Karpas-422 (cell line): Measurements from ENCODE around the gene OR8B12. TPM values are rescaled to one million over a fixed set of nuclear protein-coding genes. Genes with fewer than 3 reads are reported as not detected.

Experiments used
- DNase-seq: peaks from one replicate; pipeline ENCODE4 v3.0.0-alpha.2; 2015
- H2AFZ ChIP-seq: fragments of 200-600 bp; sonication (generic); 2 replicates; pipeline ENCODE4 v1.6.1; 2014; ENCODE audit warnings: antibody characterized with exemption, low read length, mixed read lengths
- H3K27ac ChIP-seq: fragments of 200-600 bp; sonication (generic); 2 replicates; pipeline ENCODE4 v1.5.1; 2014; ENCODE audit warnings: mild to moderate bottlenecking, low read length, moderate library complexity
- H3K27me3 ChIP-seq: fragments of 200-600 bp; sonication (generic); 2 replicates; pipeline ENCODE4 v1.6.1; 2014; ENCODE audit warnings: low read length, mixed read lengths
- H3K36me3 ChIP-seq: fragments of 200-600 bp; sonication (generic); 2 replicates; pipeline ENCODE4 v1.6.1; 2014; ENCODE audit warnings: low read length, mixed read lengths; ENCODE audit not compliant: insufficient read depth
- H3K4me1 ChIP-seq: fragments of 200-600 bp; sonication (generic); 2 replicates; pipeline ENCODE4 v1.6.1; 2014; ENCODE audit warnings: mild to moderate bottlenecking, low read length, mixed read lengths
- H3K4me2 ChIP-seq: fragments of 200-600 bp; sonication (generic); 2 replicates; pipeline ENCODE4 v1.6.1; 2014; ENCODE audit warnings: low read length, low read depth, mild to moderate bottlenecking; ENCODE audit not compliant: poor library complexity, severe bottlenecking
- H3K4me3 ChIP-seq: fragments of 200-600 bp; sonication (generic); 2 replicates; pipeline ENCODE4 v1.5.1; 2014; ENCODE audit warnings: mild to moderate bottlenecking, antibody characterized with exemption, low read length, mixed read lengths
- H3K79me2 ChIP-seq: fragments of 200-600 bp; sonication (generic); 2 replicates; pipeline ENCODE4 v1.6.1; 2014; ENCODE audit warnings: mild to moderate bottlenecking, low read length, mixed read lengths
- H3K9ac ChIP-seq: fragments of 200-600 bp; sonication (generic); 2 replicates; pipeline ENCODE4 v1.6.0; 2014; ENCODE audit warnings: low read length
- H3K9me2 ChIP-seq: fragments of 200-600 bp; sonication (generic), shearing (Covaris generic); replicated peaks from 2 replicates; pipeline ENCODE4 v1.6.0; 2014; ENCODE audit warnings: mild to moderate bottlenecking, low read length, moderate library complexity; ENCODE audit not compliant: insufficient read depth
- H3K9me3 ChIP-seq: fragments of 300-700, 200-600 bp; sonication (generic); 2 replicates; pipeline ENCODE4 v1.6.1; 2014; ENCODE audit warnings: low read length, mixed read lengths
- H4K20me1 ChIP-seq: fragments of 200-600 bp; sonication (generic); 2 replicates; pipeline ENCODE4 v1.6.1; 2014; ENCODE audit warnings: mild to moderate bottlenecking, antibody characterized with exemption, low read length, low read depth; ENCODE audit not compliant: insufficient read depth
- total RNA-seq: library from RNA; depleted of rRNA; stranded (reverse); fragments of >200 nt; shearing (Covaris generic); gene quantifications from 2 replicates; pipeline ENCODE4 v1.2.3, GENCODE V29; 2014; ENCODE audit warnings: low replicate concordance

The OR8B12 gene
- total RNA-seq, 1 experiment from 2014 or later: not detected

- Histone ChIP-seq H4K20me1 (no peaks in the 10 kb centered on the region), H3K27me3 (no peaks in the 10 kb centered on the region), H3K4me3 (no peak overlapping the region), H3K9me2 (no peaks in the 10 kb centered on the region), H3K9ac (no peak overlapping the region), H3K9me3 (no peaks in the 10 kb centered on the region), H3K27ac (no peak overlapping the region), H3K36me3 (no peaks in the 10 kb centered on the region), H3K4me2 (no peak overlapping the region), H3K79me2 (no peaks in the 10 kb centered on the region), H3K4me1 (no peaks in the 10 kb centered on the region), H2AFZ (no peak overlapping the region)
- no peak for DNase-seq
Measured at GRCh38 chr11:124541204-124541603, 2.2 kb downstream of the OR8B12 start.

- no peaks in the 10 kb centered on the region for H3K4me1 ChIP-seq
- no peaks in the 10 kb centered on the region for H3K79me2 ChIP-seq
- no peak overlapping the region for H3K27ac ChIP-seq
- no peaks in the 10 kb centered on the region for H3K27me3 ChIP-seq
- H4K20me1 ChIP-seq: no peaks in the 10 kb centered on the region
- H3K36me3 ChIP-seq: no peaks in the 10 kb centered on the region
- no peaks in the 10 kb centered on the region for H3K9me2 ChIP-seq
- H3K9ac ChIP-seq: no peak overlapping the region
- H2AFZ ChIP-seq: no peak overlapping the region
- no peak for DNase-seq
- no peak overlapping the region for H3K4me2 ChIP-seq
- no peaks in the 10 kb centered on the region for H3K9me3 ChIP-seq
- H3K4me3 ChIP-seq: no peak overlapping the region
Measured at GRCh38 chr11:124538019-124538418, 5.4 kb downstream of the OR8B12 start.

GRCh38 chr11:124536520-124536919 is 6.9 kb downstream of the OR8B12 start:
- H4K20me1 ChIP-seq: no peaks in the 10 kb centered on the region

GRCh38 chr11:124535552-124536232 is 7.8 kb downstream of the OR8B12 start:
- no peak overlapping the region for H3K4me3 ChIP-seq
- no peak for DNase-seq
- no peaks in the 10 kb centered on the region for H3K4me1 ChIP-seq
- H4K20me1 ChIP-seq: no peaks in the 10 kb centered on the region
- no peak overlapping the region for H3K27ac ChIP-seq
- H3K9me3 ChIP-seq: no peaks in the 10 kb centered on the region
- H3K9me2 ChIP-seq: no peaks in the 10 kb centered on the region
- H3K4me2 ChIP-seq: no peak overlapping the region
- no peak overlapping the region for H3K9ac ChIP-seq
- no peaks in the 10 kb centered on the region for H3K36me3 ChIP-seq
- no peaks in the 10 kb centered on the region for H3K79me2 ChIP-seq
- H2AFZ ChIP-seq: no peak overlapping the region
- no peaks in the 10 kb centered on the region for H3K27me3 ChIP-seq

More at GRCh38 chr11:124536520-124536919, 6.9 kb downstream of the OR8B12 start:
- H2AFZ ChIP-seq: no peak overlapping the region
- H3K9ac ChIP-seq: no peak overlapping the region
- no peaks in the 10 kb centered on the region for H3K9me3 ChIP-seq
- H3K27ac ChIP-seq: no peak overlapping the region
- H3K4me2 ChIP-seq: no peak overlapping the region
- H3K9me2 ChIP-seq: no peaks in the 10 kb centered on the region
- no peak overlapping the region for H3K4me3 ChIP-seq
- no peaks in the 10 kb centered on the region for H3K4me1 ChIP-seq
- no peaks in the 10 kb centered on the region for H3K27me3 ChIP-seq
- H3K79me2 ChIP-seq: no peaks in the 10 kb centered on the region
- no peaks in the 10 kb centered on the region for H3K36me3 ChIP-seq
- DNase-seq: no peak

- H4K20me1 ChIP-seq: no peaks in the 10 kb centered on the region
- no peaks in the 10 kb centered on the region for H3K27me3 ChIP-seq
Measured at GRCh38 chr11:124534051-124534450, 9.4 kb downstream of the OR8B12 start.

GRCh38 chr11:124533626-124534025 is 9.8 kb downstream of the OR8B12 start:
- Histone ChIP-seq H2AFZ (no peak overlapping the region), H4K20me1 (no peaks in the 10 kb centered on the region), H3K4me2 (no peak overlapping the region), H3K9ac (no peak overlapping the region), H3K9me2 (no peaks in the 10 kb centered on the region), H3K36me3 (no peaks in the 10 kb centered on the region), H3K9me3 (no peaks in the 10 kb centered on the region), H3K27me3 (no peaks in the 10 kb centered on the region), H3K4me3 (no peak overlapping the region), H3K79me2 (no peaks in the 10 kb centered on the region), H3K4me1 (no peaks in the 10 kb centered on the region), H3K27ac (no peak overlapping the region)
- DNase-seq: no peak

More at GRCh38 chr11:124534051-124534450, 9.4 kb downstream of the OR8B12 start:
- H3K79me2 ChIP-seq: no peaks in the 10 kb centered on the region
- H3K27ac ChIP-seq: no peak overlapping the region
- H3K4me3 ChIP-seq: no peak overlapping the region
- no peaks in the 10 kb centered on the region for H3K4me1 ChIP-seq
- H3K9me2 ChIP-seq: no peaks in the 10 kb centered on the region
- H3K9ac ChIP-seq: no peak overlapping the region
- H3K4me2 ChIP-seq: no peak overlapping the region
- DNase-seq: no peak
- no peak overlapping the region for H2AFZ ChIP-seq
- H3K9me3 ChIP-seq: no peaks in the 10 kb centered on the region
- H3K36me3 ChIP-seq: no peaks in the 10 kb centered on the region

- H3K4me1 ChIP-seq: no peaks in the 10 kb centered on the region
- no peak overlapping the region for H3K4me3 ChIP-seq
- H3K27ac ChIP-seq: no peak overlapping the region
- DNase-seq: no peak
- no peak overlapping the region for H2AFZ ChIP-seq
- H3K9me2 ChIP-seq: no peaks in the 10 kb centered on the region
- H3K79me2 ChIP-seq: no peaks in the 10 kb centered on the region
- no peaks in the 10 kb centered on the region for H3K9me3 ChIP-seq
- no peaks in the 10 kb centered on the region for H4K20me1 ChIP-seq
- H3K36me3 ChIP-seq: no peaks in the 10 kb centered on the region
- no peak overlapping the region for H3K4me2 ChIP-seq
- H3K27me3 ChIP-seq: no peaks in the 10 kb centered on the region
- H3K9ac ChIP-seq: no peak overlapping the region
Measured at GRCh38 chr11:124520550-124520854, 23.0 kb downstream of the OR8B12 start.

- Histone ChIP-seq H3K9me2 (no peaks in the 10 kb centered on the region), H2AFZ (no peak overlapping the region), H3K9me3 (no peaks in the 10 kb centered on the region), H3K27ac (no peak overlapping the region), H3K79me2 (no peaks in the 10 kb centered on the region), H3K9ac (no peak overlapping the region), H4K20me1 (no peaks in the 10 kb centered on the region), H3K4me3 (no peak overlapping the region), H3K4me2 (no peak overlapping the region), H3K36me3 (no peaks in the 10 kb centered on the region), H3K27me3 (no peaks in the 10 kb centered on the region), H3K4me1 (no peaks in the 10 kb centered on the region)
- DNase-seq: no peak
Measured at GRCh38 chr11:124519850-124520549, 23.5 kb downstream of the OR8B12 start.
